ENCODE results near the gene ZNF526. TPM values are rescaled to one million over a fixed set of nuclear protein-coding genes. Genes with fewer than 3 reads are reported as not detected.
A peak's percentile ranks its signal among the peaks of the same experiment; 100 is the strongest.

The ZNF526 gene
- total and polyA plus RNA-seq, 9 of the 15 experiments (the other 6 are each of a cell fraction or from before 2014, with no cell fraction given), result 1.3 to 17.9 (median 6.2) TPM

- TF ChIP-seq EP400 (IDR thresholded peaks at IDR 0.05) (peak; percentile 71), MEF2D (tag; conservative IDR thresholded peaks at IDR 0.05; ENCODE audit: low read depth) (peak; percentile 66), E2F3 (CRISPR knock-in tag; IDR thresholded peaks at IDR 0.05) (no peak), ESRRA (IDR thresholded peaks at IDR 0.05; ENCODE audit: borderline replicate concordance, low read depth) (peak; percentile 58; the same call in 1 of the 2 replicates), SMAD4 (CRISPR knock-in tag; conservative IDR thresholded peaks at IDR 0.05) (peak; percentile 25; the same call in 1 of the 2 replicates), ZNF76 (CRISPR knock-in tag; IDR thresholded peaks at IDR 0.05; ENCODE audit: borderline replicate concordance) (peak; percentile 80; the same call in 1 of the 2 replicates), CHCHD3 (CRISPR knock-in tag; IDR thresholded peaks at IDR 0.05) (0 out of 2 replicates have a peak, but pooled peaks have one; percentile 28), ZNF639 (CRISPR knock-in tag; conservative IDR thresholded peaks at IDR 0.05 in 1 of 2, IDR thresholded peaks at IDR 0.05 in 1 of 2) (peak in 1 of 2 experiments; percentile 68; a peak in 2 of 4 replicates), ATF6 (CRISPR knock-in tag; IDR thresholded peaks at IDR 0.05) (no peak), L3MBTL2 (IDR thresholded peaks at IDR 0.05) (peak; percentile 70), MBD1 (CRISPR knock-in tag; IDR thresholded peaks at IDR 0.05) (no peak), PATZ1 (CRISPR knock-in tag; IDR thresholded peaks at IDR 0.05; ENCODE audit: borderline replicate concordance) (no peak), ARNT (IDR thresholded peaks at IDR 0.05) (peak in 1 of 2 experiments; percentile 94; a peak in 2 of 4 replicates), SIX5 (IDR thresholded peaks at IDR 0.05; ENCODE audit: borderline replicate concordance in 1 of 2, insufficient read depth in 1 of 2, low read depth in 1 of 2, low read length in 2 of 2) (peak; percentile 85 to 88), GTF2F1 (IDR thresholded peaks at IDR 0.05; ENCODE audit: low read depth, low read length) (peak; percentile 89), RBM39 (optimal IDR thresholded peaks at IDR 0.05; ENCODE audit: low read depth, low read length) (peak; percentile 78)
Observed at GRCh38 chr19:42242512-42243409, 22.6 kb downstream of the ZNF526 start, which contains the start of gene GSK3A (continued).

Data from K562 (cell line).